CD8-positive, alpha-beta memory T cell (primary cell): ENCODE results near the gene FAM184A. TPM values are rescaled to one million over a fixed set of nuclear protein-coding genes. Genes with fewer than 3 reads are reported as not detected.
"Not testable (repeated sequence)": the region's sequence is repeated elsewhere in the genome, so short reads cannot be mapped to it uniquely, and the experiment has no call there.

Experiments used
- CTCF ChIA-PET: fragments of 350-600 bp; sonication (Branson Sonifier 250); formaldehyde crosslinking; loops from one replicate; lab custom pipeline; 2021; ENCODE audit warnings: antibody characterized with exemption; lab: Charles Lee
- POLR2A ChIA-PET: fragments of 350-600 bp; sonication (Branson Sonifier 250); formaldehyde crosslinking; loops from one replicate; lab custom pipeline; 2021; ENCODE audit warnings: antibody characterized with exemption; lab: Charles Lee
- DNase-seq, 5 donors: peaks; one replicate each; pipeline versions ENCODE4 v3.0.0 to v3.0.0-alpha.2; 2020 to 2022; ENCODE audit warnings: mixed read lengths in 1 of 5
- H3K27ac ChIP-seq: one replicate; pipeline ENCODE4 v1.7.0; 2013; ENCODE audit warnings: low read depth, mild to moderate bottlenecking, low read length, moderate library complexity
- H3K27me3 ChIP-seq: 2 replicates; pipeline ENCODE4 v1.7.0; 2013; ENCODE audit warnings: low read length, mild to moderate bottlenecking; ENCODE audit not compliant: insufficient read depth, poor library complexity, severe bottlenecking
- H3K36me3 ChIP-seq: 2 replicates; pipeline ENCODE4 v1.7.0; 2013; ENCODE audit warnings: mild to moderate bottlenecking, low read length, moderate library complexity; ENCODE audit not compliant: insufficient read depth
- H3K4me1 ChIP-seq: 2 replicates; pipeline ENCODE4 v1.7.0; 2013; ENCODE audit warnings: mild to moderate bottlenecking, low read length, moderate library complexity; ENCODE audit not compliant: insufficient read depth
- H3K4me3 ChIP-seq: 2 replicates; pipeline ENCODE4 v1.7.0; 2013; ENCODE audit warnings: mild to moderate bottlenecking, low read length
- H3K9me3 ChIP-seq: 2 replicates; pipeline ENCODE4 v1.7.0; 2013; ENCODE audit warnings: mild to moderate bottlenecking, low read length
- H3K27ac Mint-ChIP-seq, 8 donors: one replicate each; pipeline ENCODE4 v1.8.0; 2020 to 2021; ENCODE audit warnings: mixed read lengths in 8 of 8, mild to moderate bottlenecking in 6 of 8, inconsistent platforms in 3 of 8, moderate library complexity in 3 of 8
- H3K27me3 Mint-ChIP-seq, 2 donors: one replicate each; pipeline ENCODE4 v1.8.0; 2020 to 2021; ENCODE audit warnings: mixed read lengths in 2 of 2, mild to moderate bottlenecking in 1 of 2, moderate library complexity in 1 of 2
- H3K36me3 Mint-ChIP-seq, 3 donors: one replicate each; pipeline ENCODE4 v1.8.0; 2020 to 2021; ENCODE audit warnings: mixed read lengths in 3 of 3, inconsistent platforms in 1 of 3, mild to moderate bottlenecking in 1 of 3
- H3K4me1 Mint-ChIP-seq, 3 donors: one replicate each; pipeline ENCODE4 v1.8.0; 2020 to 2021; ENCODE audit warnings: mixed read lengths in 3 of 3, inconsistent platforms in 1 of 3, mild to moderate bottlenecking in 1 of 3
- H3K4me3 Mint-ChIP-seq, 7 donors: one replicate each; pipeline ENCODE4 v1.8.0; 2020 to 2021; ENCODE audit warnings: mixed read lengths in 7 of 7, mild to moderate bottlenecking in 6 of 7, moderate library complexity in 4 of 7, inconsistent platforms in 2 of 7
- H3K9me3 Mint-ChIP-seq, 5 donors: one replicate each; pipeline ENCODE4 v1.8.0; 2020 to 2022; ENCODE audit warnings: mixed read lengths in 5 of 5, mild to moderate bottlenecking in 3 of 5, moderate library complexity in 2 of 5, inconsistent platforms in 1 of 5
- polyA plus RNA-seq: library from polyadenylated mRNA; unstranded; fragments of 300-500 nt; fragmentation: Illumina TruSeq; gene quantifications from one replicate; pipeline ENCODE4 v1.2.3, GENCODE V29; 2021
- total RNA-seq, 2 experiments: library from RNA; stranded (reverse); gene quantifications; one replicate each; pipeline ENCODE4 v1.2.3, GENCODE V29; 2021

FAM184A gene
- total and polyA plus RNA-seq, 3 experiments from 2014 or later: 0.85 to 2.2 (median 2.0) TPM

DNA sequence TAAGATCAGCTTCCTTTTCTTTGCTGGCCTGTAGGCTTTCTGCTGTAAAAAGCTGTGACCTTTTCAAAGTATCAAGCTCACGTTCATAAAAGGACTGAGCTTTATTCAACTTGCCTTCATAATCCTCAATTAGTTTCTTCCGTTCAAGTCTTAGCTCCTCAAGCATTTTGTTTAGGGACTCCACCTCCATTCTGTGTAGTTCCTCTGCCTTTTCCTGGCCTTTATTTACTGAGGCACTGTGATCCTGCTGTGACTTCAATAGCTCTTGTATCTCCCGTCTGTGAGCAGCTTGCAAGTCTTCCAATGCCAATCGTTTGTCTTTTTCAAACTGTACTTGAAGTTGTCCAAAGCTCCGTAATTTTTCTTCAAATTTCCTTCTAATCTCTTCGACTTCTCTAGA is 54.4 kb downstream of the FAM184A start:
- H3K4me1 ChIP-seq: no peaks in the 10 kb centered on the region
- no peak overlapping the region for H3K27ac ChIP-seq
- H3K4me3 Mint-ChIP-seq: no peak overlapping the region
- H3K9me3 Mint-ChIP-seq: no peaks in the 10 kb centered on the region
- POLR2A ChIA-PET: no interaction called here
- DNase-seq: no peak
- no peaks in the 10 kb centered on the region for H3K27me3 ChIP-seq
- CTCF ChIA-PET: no interaction called here
- H3K36me3 Mint-ChIP-seq: peaks cover 0 to 4% (median 2%) of the 10 kb centered on the region in 3 donors
- H3K9me3 ChIP-seq: no peaks in the 10 kb centered on the region
- peaks cover 3 to 5% of the 10 kb centered on the region in 2 donors for H3K27me3 Mint-ChIP-seq
- no peaks in the 10 kb centered on the region for H3K4me1 Mint-ChIP-seq
- no peak overlapping the region for H3K4me3 ChIP-seq
- H3K36me3 ChIP-seq: no peaks in the 10 kb centered on the region
- H3K27ac Mint-ChIP-seq: no peak overlapping the region

DNA sequence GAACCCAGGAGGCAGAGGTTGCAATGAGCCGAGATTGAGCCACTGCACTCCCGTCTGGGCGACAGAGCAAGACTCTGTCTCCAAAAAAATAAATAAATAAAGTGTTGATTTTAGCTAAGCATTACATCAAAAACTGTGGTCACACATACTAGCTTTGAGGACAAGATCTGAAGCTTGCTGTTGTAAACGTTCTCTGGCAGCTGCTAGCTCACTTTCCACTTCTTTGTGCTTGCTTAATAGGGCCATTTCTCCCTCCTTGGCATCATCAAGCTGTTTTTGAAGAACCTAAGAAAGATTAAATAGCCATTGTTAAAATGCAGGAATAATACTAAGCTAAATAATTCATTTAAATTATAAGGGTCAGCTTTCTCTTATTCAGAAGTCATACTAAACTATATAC is 55.7 kb downstream of the FAM184A start:
- Histone ChIP-seq H3K36me3 (no peaks in the 10 kb centered on the region), H3K4me3 (no peak overlapping the region), H3K27ac (no peak overlapping the region), H3K4me1 (no peaks in the 10 kb centered on the region), H3K9me3 (no peaks in the 10 kb centered on the region), H3K27me3 (no peaks in the 10 kb centered on the region)
- Mint-ChIP-seq H3K4me3 (no peak overlapping the region), H3K9me3 (no peaks in the 10 kb centered on the region), H3K27ac (no peak overlapping the region), H3K27me3 (peaks cover 3% of the 10 kb centered on the region in 2 donors), H3K36me3 (peaks cover 0 to 2% (median 0%) of the 10 kb centered on the region in 3 donors), H3K4me1 (no peaks in the 10 kb centered on the region)
- CTCF ChIA-PET: interaction anchor here (1.5 kb wide), 1 partner anchor 9 kb away, joined by 3 read pairs; no protein-coding TSS in a partner anchor
- DNase-seq: no peak
- POLR2A ChIA-PET: no interaction called here

DNA sequence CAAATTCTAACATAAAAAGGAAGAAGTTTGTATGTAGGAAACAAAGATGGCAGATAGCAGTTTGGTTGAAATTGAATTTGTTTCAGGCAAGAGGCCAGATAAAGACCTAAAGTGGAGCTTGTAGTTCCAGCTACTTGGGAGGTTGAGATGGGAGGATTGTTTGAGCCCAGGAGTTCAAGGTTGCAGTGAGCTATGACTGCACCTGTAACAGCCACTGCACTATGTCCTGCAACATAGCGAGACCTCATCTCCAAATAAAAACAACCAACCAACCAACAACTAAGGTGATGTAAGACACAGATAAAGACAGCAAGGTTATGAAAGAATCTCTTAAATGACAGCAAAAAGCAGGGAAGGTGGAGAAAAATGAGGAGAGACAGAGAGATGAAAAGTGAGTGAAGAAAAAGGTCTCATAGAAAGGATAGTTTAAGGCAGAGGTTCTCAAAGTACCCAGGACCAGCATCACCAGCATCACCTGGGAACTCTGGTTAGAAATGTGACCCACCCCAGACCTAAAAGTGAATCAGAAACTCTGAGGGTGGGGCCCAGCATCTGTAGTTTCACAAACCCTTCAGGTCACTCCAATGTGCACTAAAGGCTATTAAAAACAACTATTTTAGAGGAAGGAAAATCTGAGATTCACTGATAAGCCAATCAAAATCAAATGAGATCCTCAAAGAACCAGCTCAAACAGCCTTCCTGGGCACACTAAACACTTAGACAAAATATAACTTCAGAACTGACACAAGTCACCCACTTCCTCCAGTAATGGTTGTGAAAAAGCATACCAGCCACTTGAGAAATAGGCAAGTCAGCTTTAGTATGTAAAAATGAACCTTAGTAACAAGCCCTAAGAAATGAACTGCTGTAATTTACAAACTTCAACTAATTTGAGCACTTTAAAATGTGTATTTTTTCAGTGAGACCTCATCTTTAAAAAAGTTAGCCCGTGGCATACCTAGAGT is 57.6 kb downstream of the FAM184A start:
- Histone ChIP-seq H3K36me3 (no peaks in the 10 kb centered on the region), H3K9me3 (no peaks in the 10 kb centered on the region), H3K4me1 (no peaks in the 10 kb centered on the region), H3K4me3 (no peak overlapping the region), H3K27me3 (no peaks in the 10 kb centered on the region), H3K27ac (no peak overlapping the region)
- peaks cover 0 to 2% (median 0%) of the 10 kb centered on the region in 3 donors for H3K36me3 Mint-ChIP-seq
- peaks cover 0 to 3% of the 10 kb centered on the region in 2 donors for H3K27me3 Mint-ChIP-seq
- H3K9me3 Mint-ChIP-seq: no peaks in the 10 kb centered on the region
- ChIA-PET CTCF (no interaction called here), POLR2A (no interaction called here)
- H3K27ac Mint-ChIP-seq: peak overlapping the region in 3 of 8 donors; percentile 2 to 69 (median 48)
- no peak overlapping the region for H3K4me3 Mint-ChIP-seq
- DNase-seq: no peak
- H3K4me1 Mint-ChIP-seq: no peaks in the 10 kb centered on the region

DNA sequence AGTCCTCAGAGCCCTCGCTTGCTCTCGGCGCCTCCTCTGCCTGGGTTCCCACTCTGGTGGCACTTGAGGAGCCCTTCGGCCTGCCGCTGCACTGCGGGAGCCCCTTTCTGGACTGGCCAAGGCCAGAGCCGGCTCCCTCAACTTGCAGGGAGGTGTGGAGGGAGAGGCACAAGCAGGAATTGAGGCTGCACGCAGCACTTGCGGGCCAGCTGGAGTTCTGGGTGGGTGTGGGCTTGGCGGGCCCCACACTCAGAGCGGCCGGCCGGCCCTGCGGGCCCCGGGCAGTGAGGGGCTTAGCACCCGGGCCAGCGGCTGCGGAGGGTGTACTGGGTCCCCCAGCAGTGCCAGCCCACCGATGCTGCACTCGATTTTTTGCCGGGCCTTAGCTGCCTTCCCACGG is 63.3 kb downstream of the FAM184A start:
- H3K36me3 Mint-ChIP-seq, H3K4me1 ChIP-seq, H3K27me3 ChIP-seq, H3K27ac ChIP-seq, H3K4me3 ChIP-seq, H3K27ac Mint-ChIP-seq, CTCF ChIA-PET, POLR2A ChIA-PET, H3K4me1 Mint-ChIP-seq, H3K36me3 ChIP-seq, H3K4me3 Mint-ChIP-seq, H3K9me3 Mint-ChIP-seq, DNase-seq, H3K27me3 Mint-ChIP-seq, H3K9me3 ChIP-seq: not testable (repeated sequence)

GRCh38 chr6:119012521-119012920 is 65.9 kb downstream of the FAM184A start:
- Mint-ChIP-seq H3K9me3 (peaks cover 2 to 8% (median 4%) of the 10 kb centered on the region in 5 donors), H3K36me3 (peaks cover 0 to 19% (median 16%) of the 10 kb centered on the region in 3 donors), H3K4me1 (no peaks in the 10 kb centered on the region), H3K4me3 (no peak overlapping the region), H3K27me3 (peaks cover 0 to 2% of the 10 kb centered on the region in 2 donors), H3K27ac (no peak overlapping the region)
- ChIA-PET POLR2A (no interaction called here), CTCF (no interaction called here)
- H3K4me3 ChIP-seq: no peak overlapping the region
- no peaks in the 10 kb centered on the region for H3K27me3 ChIP-seq
- H3K36me3 ChIP-seq: no peaks in the 10 kb centered on the region
- H3K4me1 ChIP-seq: no peaks in the 10 kb centered on the region
- H3K9me3 ChIP-seq: no peaks in the 10 kb centered on the region
- H3K27ac ChIP-seq: no peak overlapping the region
- DNase-seq: no peak

DNA sequence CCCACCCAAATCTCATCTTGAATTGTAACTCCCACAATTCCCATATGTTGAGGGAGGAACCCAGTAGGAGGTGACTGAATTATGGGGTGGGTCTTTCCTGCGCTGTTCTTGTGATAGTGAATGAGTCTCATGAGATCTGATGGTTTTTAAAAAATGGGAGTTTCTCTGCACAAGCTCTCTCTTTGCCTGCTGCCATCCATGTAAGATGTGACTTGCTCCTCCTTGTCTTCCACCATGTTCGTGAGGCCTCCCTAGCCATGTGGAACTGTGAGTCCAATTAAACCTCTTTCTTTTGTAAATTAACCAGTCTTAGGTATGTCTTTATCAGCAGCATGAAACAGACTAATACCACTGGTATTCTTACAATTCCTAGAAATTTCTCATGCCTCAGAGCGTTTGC is 69.2 kb downstream of the FAM184A start:
- POLR2A ChIA-PET: not testable (repeated sequence)

DNA sequence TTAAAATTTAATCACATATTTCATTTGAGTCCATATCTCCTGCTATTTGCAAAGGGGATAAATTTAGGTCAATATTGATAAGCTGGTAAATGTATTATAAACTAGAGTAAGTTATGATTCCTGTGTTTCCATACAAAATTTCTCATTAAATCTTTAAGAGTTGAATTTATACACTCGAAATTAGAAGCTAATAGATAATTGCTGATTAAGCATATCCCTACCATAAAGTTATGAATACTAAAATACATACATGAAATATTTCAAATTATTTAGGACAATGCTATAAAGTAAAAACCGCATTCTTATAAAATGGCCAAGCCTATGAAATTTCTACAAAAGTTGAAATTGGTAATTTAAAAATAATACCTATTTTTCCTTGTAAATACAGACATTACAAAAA is 71.5 kb downstream of the FAM184A start:
- no peaks in the 10 kb centered on the region for H3K9me3 ChIP-seq
- H3K36me3 ChIP-seq: no peaks in the 10 kb centered on the region
- H3K4me1 ChIP-seq: no peaks in the 10 kb centered on the region
- CTCF ChIA-PET: no interaction called here
- Mint-ChIP-seq H3K27ac (no peak overlapping the region), H3K4me1 (no peaks in the 10 kb centered on the region), H3K36me3 (peaks cover 0 to 19% (median 12%) of the 10 kb centered on the region in 3 donors), H3K4me3 (no peak overlapping the region), H3K27me3 (peaks cover 0 to 2% of the 10 kb centered on the region in 2 donors), H3K9me3 (peaks cover 2 to 8% (median 4%) of the 10 kb centered on the region in 5 donors)
- H3K4me3 ChIP-seq: no peak overlapping the region
- H3K27me3 ChIP-seq: no peaks in the 10 kb centered on the region
- POLR2A ChIA-PET: no interaction called here
- H3K27ac ChIP-seq: no peak overlapping the region
- DNase-seq: no peak

More for the DNA sequence above, 69.2 kb downstream of the FAM184A start:
- H3K4me1 ChIP-seq, H3K9me3 Mint-ChIP-seq, H3K27me3 Mint-ChIP-seq, H3K4me1 Mint-ChIP-seq, H3K27ac Mint-ChIP-seq, DNase-seq, H3K9me3 ChIP-seq, H3K36me3 ChIP-seq, H3K27ac ChIP-seq, CTCF ChIA-PET, H3K27me3 ChIP-seq, H3K4me3 ChIP-seq, H3K4me3 Mint-ChIP-seq: not testable (repeated sequence)
- H3K36me3 Mint-ChIP-seq: peaks cover 0 to 19% (median 16%) of the 10 kb centered on the region in 3 donors

DNA sequence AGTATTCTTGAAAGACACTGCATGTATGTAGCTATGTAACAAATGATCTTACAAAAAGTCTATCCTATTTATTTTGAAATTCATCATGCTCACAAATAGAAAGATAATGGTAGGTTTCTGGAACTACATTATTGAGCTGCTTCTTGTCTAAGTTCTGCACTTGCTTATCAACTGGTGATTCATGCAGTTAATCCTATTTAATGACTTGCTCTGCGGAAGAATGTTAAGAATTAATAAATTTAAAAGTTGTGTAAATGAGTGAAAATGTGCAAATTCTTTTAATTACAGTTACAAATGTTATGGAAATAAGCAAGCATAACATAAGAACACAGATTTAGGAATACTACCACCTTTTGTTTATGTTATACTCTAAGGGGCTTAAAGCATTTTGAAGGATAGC is 76.4 kb downstream of the FAM184A start:
- H3K4me1 Mint-ChIP-seq: no peaks in the 10 kb centered on the region
- Histone ChIP-seq H3K27ac (no peak overlapping the region), H3K27me3 (no peaks in the 10 kb centered on the region), H3K9me3 (no peaks in the 10 kb centered on the region), H3K4me3 (no peak overlapping the region), H3K36me3 (no peaks in the 10 kb centered on the region), H3K4me1 (peaks cover 3% of the 10 kb centered on the region)
- H3K4me3 Mint-ChIP-seq: no peak overlapping the region
- no peaks in the 10 kb centered on the region for H3K9me3 Mint-ChIP-seq
- no peak for DNase-seq
- no peaks in the 10 kb centered on the region for H3K36me3 Mint-ChIP-seq
- peaks cover 0 to 2% of the 10 kb centered on the region in 2 donors for H3K27me3 Mint-ChIP-seq
- ChIA-PET CTCF (no interaction called here), POLR2A (no interaction called here)
- no peak overlapping the region for H3K27ac Mint-ChIP-seq
